Measurements from ENCODE around the gene COBLL1.

- TF ChIP-seq, protein P1, sequence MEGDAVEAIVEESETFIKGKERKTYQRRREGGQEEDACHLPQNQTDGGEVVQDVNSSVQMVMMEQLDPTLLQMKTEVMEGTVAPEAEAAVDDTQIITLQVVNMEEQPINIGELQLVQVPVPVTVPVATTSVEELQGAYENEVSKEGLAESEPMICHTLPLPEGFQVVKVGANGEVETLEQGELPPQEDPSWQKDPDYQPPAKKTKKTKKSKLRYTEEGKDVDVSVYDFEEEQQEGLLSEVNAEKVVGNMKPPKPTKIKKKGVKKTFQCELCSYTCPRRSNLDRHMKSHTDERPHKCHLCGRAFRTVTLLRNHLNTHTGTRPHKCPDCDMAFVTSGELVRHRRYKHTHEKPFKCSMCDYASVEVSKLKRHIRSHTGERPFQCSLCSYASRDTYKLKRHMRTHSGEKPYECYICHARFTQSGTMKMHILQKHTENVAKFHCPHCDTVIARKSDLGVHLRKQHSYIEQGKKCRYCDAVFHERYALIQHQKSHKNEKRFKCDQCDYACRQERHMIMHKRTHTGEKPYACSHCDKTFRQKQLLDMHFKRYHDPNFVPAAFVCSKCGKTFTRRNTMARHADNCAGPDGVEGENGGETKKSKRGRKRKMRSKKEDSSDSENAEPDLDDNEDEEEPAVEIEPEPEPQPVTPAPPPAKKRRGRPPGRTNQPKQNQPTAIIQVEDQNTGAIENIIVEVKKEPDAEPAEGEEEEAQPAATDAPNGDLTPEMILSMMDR (IDR thresholded peaks at IDR 0.05): no peak
- TF ChIP-seq EZH2phosphoT487 (IDR thresholded peaks at IDR 0.05): no peak
These were observed 18.5 kb downstream of the COBLL1 start for GRCh38 chr2:164823126-164823525.

Data from neural progenitor cell (in vitro differentiated cells).